Naive thymus-derived CD8-positive, alpha-beta T cell (primary cell): ENCODE data around the gene DUSP1. TPM values are rescaled to one million over a fixed set of nuclear protein-coding genes. Genes with fewer than 3 reads are reported as not detected.

Experiments
- ATAC-seq, 2 donors: fragments of 150-1000 bp; cut with Tn5 transposase in 1 of 2; sonication (Bioruptor Pico), chemical (Tn5 transposase) in 1 of 2; 1 replicate in 1 of 2; 2 replicates in 1 of 2; pipeline ENCODE4 v1.10.0; 2021; ENCODE audit warnings: mild to moderate bottlenecking in 2 of 2, moderate library complexity in 2 of 2
- POLR2A ChIA-PET: fragments of 350-600 bp; sonication (Branson Sonifier 250); formaldehyde crosslinking; loops from one replicate; lab custom pipeline; 2021; ENCODE audit warnings: antibody characterized with exemption; lab: Charles Lee
- DNase-seq, 10 donors: peaks; one replicate each; pipeline versions ENCODE4 v3.0.0 to v3.0.0-alpha.2; 2020 to 2022
- H3K27ac Mint-ChIP-seq, 10 donors: one replicate each; pipeline ENCODE4 v1.8.0; 2020 to 2022; ENCODE audit warnings: mild to moderate bottlenecking in 10 of 10, mixed read lengths in 10 of 10, moderate library complexity in 4 of 10, inconsistent platforms in 1 of 10
- H3K27me3 Mint-ChIP-seq, 5 donors: one replicate each; pipeline ENCODE4 v1.8.0; 2021 to 2022; ENCODE audit warnings: mixed read lengths in 5 of 5
- H3K36me3 Mint-ChIP-seq, 3 donors: one replicate each; pipeline ENCODE4 v1.8.0; 2020 to 2022; ENCODE audit warnings: mixed read lengths in 3 of 3, mild to moderate bottlenecking in 2 of 3, inconsistent platforms in 1 of 3
- H3K4me1 Mint-ChIP-seq, 4 donors: one replicate each; pipeline ENCODE4 v1.8.0; 2021 to 2022; ENCODE audit warnings: mixed read lengths in 4 of 4
- H3K4me3 Mint-ChIP-seq, 10 donors: one replicate each; pipeline ENCODE4 v1.8.0; 2020 to 2022; ENCODE audit warnings: mild to moderate bottlenecking in 10 of 10, mixed read lengths in 10 of 10, moderate library complexity in 6 of 10, inconsistent platforms in 1 of 10
- H3K9me3 Mint-ChIP-seq, 9 donors: one replicate each; pipeline ENCODE4 v1.8.0; 2020 to 2022; ENCODE audit warnings: mixed read lengths in 9 of 9, mild to moderate bottlenecking in 3 of 9, inconsistent platforms in 1 of 9, moderate library complexity in 1 of 9
- polyA plus RNA-seq, 3 donors: library from polyadenylated mRNA; unstranded; fragments of 300-500 nt; fragmentation: Illumina TruSeq; gene quantifications; one replicate each; pipeline ENCODE4 v1.2.3, GENCODE V29; 2021
- total RNA-seq, 8 experiments: library from RNA in 2 of 8; stranded (reverse) in 2 of 8; gene quantifications; one replicate each; pipeline ENCODE4 v1.2.3 and lab custom pipeline; 2021 to 2026

DUSP1 gene
- total and polyA plus RNA-seq, 5 experiments from 2014 or later = 23.5 to 660 (median 102) TPM

GRCh38 chr5:172764861-172765765 lies 5.9 kb downstream of the DUSP1 start:
- Mint-ChIP-seq H3K4me1 (peaks cover 24 to 66% (median 53%) of the 10 kb centered on the region in 4 donors), H3K27me3 (no peaks in the 10 kb centered on the region), H3K36me3 (peaks cover 1 to 28% (median 19%) of the 10 kb centered on the region in 3 donors), H3K27ac (peak overlapping the region; percentile 94 to 100 (median 99)), H3K4me3 (peak overlapping the region; percentile 77 to 89 (median 84)), H3K9me3 (peaks cover 0 to 2% (median 0%) of the 10 kb centered on the region in 9 donors)
- peak; percentile 88 to 100 (median 98) for DNase-seq
- POLR2A ChIA-PET = interaction anchor here (0.5 to 2.4 kb wide), 17 partner anchors 10 to 1378 kb away, joined by 3 to 10 read pairs (median 4); partner anchors contain the start of genes ERGIC1, NPM1 and RPL26L1
- ATAC-seq = peak; percentile 68 to 69

DNA sequence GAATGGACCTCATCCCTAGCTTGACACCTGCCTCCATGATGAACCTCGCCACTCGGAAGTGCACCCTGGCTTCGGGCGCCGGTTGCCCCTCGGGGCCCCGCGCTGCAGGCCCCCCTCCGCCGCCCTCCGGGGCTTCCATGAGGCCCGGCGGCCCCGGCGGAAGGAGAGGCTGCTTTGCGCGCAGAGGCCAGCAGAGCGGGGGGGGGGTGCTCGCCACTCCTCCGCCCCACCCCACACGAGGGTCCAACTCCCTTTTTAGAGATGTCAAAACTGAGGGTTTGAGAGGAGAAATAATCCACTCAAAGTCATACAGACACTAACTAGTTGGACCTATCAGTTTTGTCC lies 7.9 kb downstream of the DUSP1 start:
- Mint-ChIP-seq H3K27me3 (no peaks in the 10 kb centered on the region), H3K36me3 (peaks cover 6 to 8% (median 6%) of the 10 kb centered on the region in 3 donors), H3K4me1 (peaks cover 14 to 46% (median 36%) of the 10 kb centered on the region in 4 donors), H3K4me3 (no peak overlapping the region), H3K27ac (peak overlapping the region in 8 of 10 donors; percentile 74 to 100 (median 99)), H3K9me3 (peaks cover 0 to 8% (median 0%) of the 10 kb centered on the region in 9 donors)
- DNase-seq (no peak), ATAC-seq (no peak)
- POLR2A ChIA-PET = interaction anchor here (1.3 kb wide), 1 partner anchor 8 kb away, joined by 3 read pairs; the partner anchor contains the start of gene DUSP1

- POLR2A ChIA-PET = interaction anchor here (1.3 kb wide), 1 partner anchor 9 kb away, joined by 3 read pairs; the partner anchor contains the start of gene DUSP1
- DNase-seq (no peak), ATAC-seq (no peak)
- Mint-ChIP-seq H3K9me3 (peaks cover 0 to 8% (median 0%) of the 10 kb centered on the region in 9 donors), H3K36me3 (peaks cover 2 to 6% (median 2%) of the 10 kb centered on the region in 3 donors), H3K4me3 (no peak overlapping the region), H3K27ac (peak overlapping the region in 9 of 10 donors; percentile 4 to 89 (median 69)), H3K27me3 (no peaks in the 10 kb centered on the region), H3K4me1 (peaks cover 11 to 40% (median 30%) of the 10 kb centered on the region in 4 donors)
Observed at GRCh38 chr5:172762214-172763119, 8.5 kb downstream of the DUSP1 start.

- Mint-ChIP-seq H3K9me3 (peaks cover 0 to 8% (median 0%) of the 10 kb centered on the region in 9 donors), H3K4me3 (no peak overlapping the region), H3K4me1 (peaks cover 4 to 26% (median 18%) of the 10 kb centered on the region in 4 donors), H3K36me3 (peaks cover 0 to 6% (median 2%) of the 10 kb centered on the region in 3 donors), H3K27me3 (no peaks in the 10 kb centered on the region), H3K27ac (peak overlapping the region in 7 of 10 donors; percentile 1 to 79 (median 44))
- DNase-seq = no peak
- no peak for ATAC-seq
- POLR2A ChIA-PET = interaction anchor here (1.7 kb wide), 1 partner anchor 10 kb away, joined by 11 read pairs; the partner anchor contains the start of gene DUSP1
Observed at GRCh38 chr5:172760959-172761358, 10.0 kb downstream of the DUSP1 start.

GRCh38 chr5:172760136-172760535 lies 10.9 kb downstream of the DUSP1 start:
- ATAC-seq (no peak), DNase-seq (no peak)
- H3K4me1 Mint-ChIP-seq = peaks cover 0 to 17% (median 10%) of the 10 kb centered on the region in 4 donors
- peaks cover 0 to 8% (median 0%) of the 10 kb centered on the region in 9 donors for H3K9me3 Mint-ChIP-seq
- peak overlapping the region in 3 of 10 donors; percentile 0 to 63 (median 27) for H3K27ac Mint-ChIP-seq
- H3K4me3 Mint-ChIP-seq = no peak overlapping the region
- H3K27me3 Mint-ChIP-seq = no peaks in the 10 kb centered on the region
- H3K36me3 Mint-ChIP-seq = peaks cover 0 to 6% (median 2%) of the 10 kb centered on the region in 3 donors
- POLR2A ChIA-PET = interaction anchor here (1.7 to 2.0 kb wide), 2 partner anchors 11 kb away, joined by 6 to 11 read pairs; partner anchors contain the start of gene DUSP1

- Mint-ChIP-seq H3K27ac (peak overlapping the region in 5 of 10 donors; percentile 20 to 80 (median 32)), H3K27me3 (no peaks in the 10 kb centered on the region), H3K9me3 (peaks cover 0 to 8% (median 0%) of the 10 kb centered on the region in 9 donors), H3K36me3 (peaks cover 0 to 6% (median 2%) of the 10 kb centered on the region in 3 donors), H3K4me3 (no peak overlapping the region), H3K4me1 (peaks cover 0 to 4% (median under 1%) of the 10 kb centered on the region in 4 donors)
- ATAC-seq (no peak), DNase-seq (no peak)
- POLR2A ChIA-PET = interaction anchor here (2.0 kb wide), 1 partner anchor 12 kb away, joined by 6 read pairs; the partner anchor contains the start of gene DUSP1
Observed at GRCh38 chr5:172758834-172759149, 12.2 kb downstream of the DUSP1 start.

GRCh38 chr5:172758077-172758833 lies 12.7 kb downstream of the DUSP1 start:
- DNase-seq (no peak), ATAC-seq (no peak)
- Mint-ChIP-seq H3K9me3 (peaks cover 0 to 8% (median 0%) of the 10 kb centered on the region in 9 donors), H3K4me3 (no peak overlapping the region), H3K4me1 (peaks cover 0 to 2% (median under 1%) of the 10 kb centered on the region in 4 donors), H3K27ac (peak overlapping the region in 4 of 10 donors; percentile 22 to 80 (median 48)), H3K36me3 (peaks cover 0 to 6% (median 2%) of the 10 kb centered on the region in 3 donors), H3K27me3 (no peaks in the 10 kb centered on the region)
- POLR2A ChIA-PET = interaction anchor here (1.2 to 2.0 kb wide), 2 partner anchors 12 to 13 kb away, joined by 3 to 6 read pairs; partner anchors contain the start of gene DUSP1

DNA sequence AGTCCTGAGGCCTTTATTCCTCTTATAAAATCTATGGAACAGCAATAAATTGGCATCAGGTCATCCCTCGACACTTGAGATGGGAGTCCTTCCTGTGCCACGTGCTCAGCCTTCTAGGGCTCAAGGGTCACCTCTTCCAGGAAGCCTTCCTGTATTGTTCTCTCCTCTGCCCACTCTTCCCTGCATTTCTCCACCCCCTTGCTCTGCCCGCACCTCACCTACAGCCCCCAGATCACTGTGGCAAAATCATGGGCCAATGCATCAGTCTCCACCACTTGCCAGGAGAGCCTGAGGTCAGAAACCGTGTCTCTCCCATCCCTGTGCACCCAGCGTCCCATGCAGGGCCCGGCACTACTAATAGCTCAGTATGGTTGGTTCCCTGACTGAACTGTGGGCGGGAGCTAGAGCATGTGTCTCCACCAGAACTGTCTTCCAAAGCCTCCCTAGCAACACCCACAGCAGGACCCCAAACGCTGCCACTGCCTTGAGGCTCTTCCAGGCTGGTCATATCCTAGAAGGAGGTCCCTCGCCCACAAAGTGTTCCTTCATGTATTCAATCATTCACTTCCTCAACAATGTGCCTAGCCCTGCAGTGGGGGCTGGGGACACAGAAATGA lies 13.5 kb downstream of the DUSP1 start:
- peaks cover 0 to 6% (median 2%) of the 10 kb centered on the region in 3 donors for H3K36me3 Mint-ChIP-seq
- POLR2A ChIA-PET = interaction anchor here (1.2 kb wide), 1 partner anchor 13 kb away, joined by 3 read pairs; no protein-coding TSS in a partner anchor
- ATAC-seq (no peak), DNase-seq (no peak)
- H3K4me3 Mint-ChIP-seq = no peak overlapping the region
- H3K9me3 Mint-ChIP-seq = peaks cover 0 to 8% (median 0%) of the 10 kb centered on the region in 9 donors
- H3K27ac Mint-ChIP-seq = peak overlapping the region in 3 of 10 donors; percentile 18 to 62 (median 57)
- peaks cover 0 to 2% (median under 1%) of the 10 kb centered on the region in 4 donors for H3K4me1 Mint-ChIP-seq
- no peaks in the 10 kb centered on the region for H3K27me3 Mint-ChIP-seq

DNA sequence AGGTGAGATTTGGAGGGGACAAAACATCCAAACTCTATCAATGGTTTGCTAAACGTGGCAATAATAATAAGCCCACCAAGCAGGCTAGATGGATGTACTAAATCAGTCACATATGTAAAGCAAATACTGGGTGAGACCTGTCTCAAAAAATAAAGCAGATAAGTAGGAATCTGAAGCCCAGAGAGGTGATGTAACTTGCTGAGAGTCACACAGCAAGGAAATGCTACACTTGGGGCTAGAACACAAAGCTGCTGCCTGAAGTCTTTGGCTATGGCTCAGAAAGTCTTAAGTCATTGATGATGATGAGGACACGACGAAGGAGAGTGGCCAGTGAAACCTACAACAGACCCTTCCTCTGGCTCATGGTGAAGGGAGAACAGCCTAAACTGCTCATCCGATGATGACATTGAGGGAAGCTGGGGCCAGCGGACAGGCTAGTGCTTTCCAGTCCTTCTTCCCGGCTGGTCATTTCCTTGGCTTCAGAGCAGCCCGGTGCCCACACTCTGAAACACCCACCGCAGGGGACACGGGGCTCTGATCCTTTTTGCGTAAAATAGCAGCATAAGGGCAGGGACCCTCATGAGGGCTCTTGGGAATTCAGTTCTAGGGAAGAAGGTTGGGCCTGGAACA lies 14.1 kb downstream of the DUSP1 start:
- ATAC-seq (no peak), DNase-seq (no peak)
- Mint-ChIP-seq H3K4me1 (peaks cover 0 to 2% (median under 1%) of the 10 kb centered on the region in 4 donors), H3K27ac (peak overlapping the region in 1 of 10 donors; percentile 3), H3K36me3 (peaks cover 0 to 6% (median 2%) of the 10 kb centered on the region in 3 donors), H3K27me3 (no peaks in the 10 kb centered on the region), H3K4me3 (no peak overlapping the region), H3K9me3 (peaks cover 0 to 8% (median 0%) of the 10 kb centered on the region in 9 donors)
- POLR2A ChIA-PET = interaction anchor here (1.2 kb wide), 1 partner anchor 13 kb away, joined by 3 read pairs; no protein-coding TSS in a partner anchor

DNA sequence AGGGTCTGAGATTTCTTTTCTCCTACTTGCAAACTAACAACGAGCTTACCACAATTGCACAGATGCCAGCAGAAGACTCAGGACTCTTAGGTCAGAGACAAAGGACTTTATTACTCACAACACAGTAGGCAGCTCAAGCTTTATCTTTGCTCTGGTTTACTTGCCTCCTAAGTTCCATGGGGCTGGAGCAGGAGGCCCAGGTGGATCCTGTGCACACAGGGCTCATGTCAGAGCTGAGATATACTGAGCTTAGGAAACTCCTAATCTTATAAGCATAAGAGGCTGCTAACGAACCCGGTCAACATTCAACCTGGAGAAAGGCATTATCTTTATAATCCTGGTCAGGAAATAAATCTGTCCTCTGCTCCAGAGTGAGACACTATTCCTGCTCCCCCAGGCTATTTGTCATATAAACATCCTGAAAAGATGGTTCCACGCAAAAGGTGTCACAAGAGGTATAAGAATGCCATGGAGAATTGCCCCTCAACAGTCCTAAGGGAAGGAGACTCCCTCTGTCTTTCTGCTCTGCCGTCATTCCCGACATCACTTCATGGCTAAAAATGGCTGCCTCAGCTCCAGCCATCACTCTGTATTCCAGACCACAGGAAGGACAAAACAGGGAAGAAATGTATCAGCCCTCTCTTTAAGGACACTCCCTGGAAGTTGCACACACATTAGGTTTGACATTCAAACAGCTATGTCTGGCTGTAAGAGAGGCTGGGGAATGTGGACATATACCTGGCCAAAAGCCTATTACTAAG lies 16.2 kb downstream of the DUSP1 start:
- ATAC-seq = no peak
- Mint-ChIP-seq H3K4me3 (no peak overlapping the region), H3K9me3 (peaks cover 0 to 2% (median 0%) of the 10 kb centered on the region in 9 donors), H3K27ac (peak overlapping the region in 2 of 10 donors; percentile 34 to 41), H3K27me3 (peaks cover 0 to 4% (median 0%) of the 10 kb centered on the region in 5 donors), H3K36me3 (peaks cover 0 to 2% (median 2%) of the 10 kb centered on the region in 3 donors), H3K4me1 (peaks cover 4 to 12% (median 7%) of the 10 kb centered on the region in 4 donors)
- DNase-seq = no peak
- POLR2A ChIA-PET = interaction anchor here (1.1 kb wide), 1 partner anchor 16 kb away, joined by 3 read pairs; no protein-coding TSS in a partner anchor
